GM12878 (cell line): ENCODE results near the gene NCR2. TPM values are rescaled to one million over a fixed set of nuclear protein-coding genes. Genes with fewer than 3 reads are reported as not detected.

Experiments used
- ATAC-seq: fragments of 200-7000 bp; cut with Tn5 transposase; 3 replicates; pipeline ENCODE4 v1.9.1; 2020; ENCODE audit warnings: mild to moderate bottlenecking, moderate library complexity
- BruUV-seq: library from RNA; stranded (reverse); fragments of 400-500 nt; replicated peaks from 2 replicates; lab custom pipeline; 2021; lab: Mats Ljungman, UMichigan
- CTCF ChIA-PET: fragments of 300-600 bp; sonication (Branson Sonifier 250); formaldehyde crosslinking; extraction: SDS; loops from one replicate; lab custom pipeline; 2021; ENCODE audit warnings: inconsistent platforms; lab: Yijun Ruan, JAX
- POLR2A ChIA-PET: fragments of 350-600 bp; formaldehyde crosslinking; extraction: SDS; loops from one replicate; lab custom pipeline; 2021; ENCODE audit warnings: inconsistent platforms; lab: Charles Lee
- RAD21 ChIA-PET: fragments of 300-600 bp; sonication (Branson Sonifier 250); formaldehyde crosslinking; loops from one replicate; lab custom pipeline; 2023; ENCODE audit warnings: antibody characterized with exemption; ENCODE audit not compliant: unreplicated experiment; lab: Charles Lee
- SMC1A ChIA-PET: fragments of 300-600 bp; sonication (Branson Sonifier 250); formaldehyde crosslinking; loops from one replicate; lab custom pipeline; 2023; ENCODE audit not compliant: unreplicated experiment, uncharacterized antibody; lab: Charles Lee
- DNase-seq: peaks from one replicate; pipeline ENCODE4 v3.0.0-alpha.2; 2011; ENCODE audit warnings: low read depth, low spot score
- FAIRE-seq: peaks from 3 replicates; lab custom pipeline; 2011; peaks lifted over from hg19 to GRCh38; lab: Jason Lieb, UNC
- H2AFZ ChIP-seq: 2 replicates; pipeline ENCODE4 v1.6.0; 2011; ENCODE audit warnings: low read depth, low read length, control low read depth; ENCODE audit not compliant: control insufficient read depth
- H3K27ac ChIP-seq: 2 replicates; pipeline ENCODE4 v1.5.1; 2011; ENCODE audit warnings: control low read depth; ENCODE audit not compliant: control insufficient read depth, insufficient read depth
- H3K27me3 ChIP-seq, 2 experiments: replicated peaks in 1 of 2; 2 replicates each; pipeline versions ENCODE4 v1.6.0 to v1.6.1; 2011; ENCODE audit warnings: low read length in 1 of 2; ENCODE audit not compliant: control insufficient read depth in 2 of 2, insufficient read depth in 2 of 2
- H3K36me3 ChIP-seq, 2 experiments: 2 replicates each; pipeline ENCODE4 v1.5.1; 2011; ENCODE audit warnings: low read length in 1 of 2; ENCODE audit not compliant: control insufficient read depth in 2 of 2, insufficient read depth in 2 of 2
- H3K4me1 ChIP-seq: 2 replicates; pipeline ENCODE4 v1.6.1; 2011; ENCODE audit warnings: mild to moderate bottlenecking, low read length, moderate library complexity, mixed read lengths; ENCODE audit not compliant: control insufficient read depth, insufficient read depth
- H3K4me2 ChIP-seq: 2 replicates; pipeline ENCODE4 v1.6.0; 2011; ENCODE audit warnings: control low read depth; ENCODE audit not compliant: control insufficient read depth, insufficient read depth
- H3K4me3 ChIP-seq: fragments of 200-600 bp; sonication (generic); 2 replicates; pipeline ENCODE4 v1.5.1; 2016
- H3K79me2 ChIP-seq: 2 replicates; pipeline ENCODE4 v1.6.0; 2011; ENCODE audit warnings: low read length; ENCODE audit not compliant: control insufficient read depth, insufficient read depth
- H3K9ac ChIP-seq: 2 replicates; pipeline ENCODE4 v1.8.0; 2011; ENCODE audit warnings: low read length, control low read depth, mixed read lengths; ENCODE audit not compliant: control insufficient read depth, insufficient read depth
- H3K9me3 ChIP-seq: replicated peaks from 3 replicates; pipeline ENCODE4 v1.5.1; 2011; ENCODE audit warnings: mild to moderate bottlenecking, low read length; ENCODE audit not compliant: control insufficient read depth, insufficient read depth
- H4K20me1 ChIP-seq: 2 replicates; pipeline ENCODE4 v1.6.0; 2011; ENCODE audit not compliant: control insufficient read depth, insufficient read depth
- ATF3 ChIP-seq: IDR thresholded peaks from 2 replicates; pipeline ENCODE4 v1.6.1; 2011; ENCODE audit warnings: low read depth, mild to moderate bottlenecking, low read length, moderate library complexity, borderline replicate concordance; ENCODE audit errors: extremely low read depth
- WGBS: methylation state at CpG from one replicate; pipeline ENCODE4 v1.1.6; 2016; ENCODE audit warnings: low lambda C conversion rate; ENCODE audit not compliant: insufficient replicate concordance, insufficient coverage; ENCODE audit errors: missing lambda C conversion rate; 5-methylcytosine and 5-hydroxymethylcytosine counted together
- in situ Hi-C: fragments of 300-500 bp; cut with MboI; formaldehyde crosslinking; loops from 9 replicates; pipeline ENCODE4 v1.14.3; 2018; ENCODE audit warnings: mixed read lengths
- intact Hi-C: fragments of 100-400 bp; cut with micrococcal nuclease; formaldehyde crosslinking; loops from one replicate; pipeline ENCODE4 v1.14.2; 2022; ENCODE audit not compliant: unreplicated experiment
- polyA plus RNA-seq, 11 experiments: library from polyadenylated mRNA; depleted of rRNA in 4 of 11; unstranded in 6 of 11; stranded (reverse) in 5 of 11; fragments of >200 nt; fragmentation: Nextera tagmentation in 4 of 11; fragmentation: Illumina TruSeq in 1 of 11; extraction: Ambion mirVana in 4 of 11; extraction: Trizol in 1 of 11; gene quantifications; 1 replicate in 1 of 11; 2 replicates in 10 of 11; pipeline versions ENCODE4 v1.2.1 to v1.2.3, GENCODE V29; 2011 to 2016; ENCODE audit warnings: inconsistent platforms in 2 of 11, missing spikeins in 2 of 11, low read depth in 1 of 11
- total RNA-seq, 4 experiments: library from RNA; depleted of rRNA in 3 of 4; stranded (reverse); fragments of >200 nt in 3 of 4; fragmentation: Illumina TruSeq in 1 of 4; extraction: Trizol in 1 of 4; gene quantifications; 2 replicates each; pipeline versions ENCODE4 v1.2.1 to v1.2.3, GENCODE V29; 2013 to 2021
- TF ChIP-seq, protein P1 (sequence below): fragments of 450-650 bp; IDR thresholded peaks from 2 replicates; pipeline ENCODE4 v1.6.1; 2016; ENCODE audit warnings: mild to moderate bottlenecking, moderate library complexity, borderline replicate concordance

NCR2 gene
- total and polyA plus RNA-seq, 10 of the 15 experiments (the other 5 are each of a cell fraction or from before 2014, with no cell fraction given), result 0.21 to 0.53 TPM; not detected in 8

- in situ Hi-C loops, result no loop called here
- CTCF ChIA-PET, result interaction anchor here (1.5 kb wide), 2 partner anchors 11 to 20 kb away, joined by 3 read pairs; no protein-coding TSS in a partner anchor
- no peak overlapping the region for H3K9ac ChIP-seq
- no peak for TF ChIP-seq ATF3
- TF ChIP-seq, protein P1, sequence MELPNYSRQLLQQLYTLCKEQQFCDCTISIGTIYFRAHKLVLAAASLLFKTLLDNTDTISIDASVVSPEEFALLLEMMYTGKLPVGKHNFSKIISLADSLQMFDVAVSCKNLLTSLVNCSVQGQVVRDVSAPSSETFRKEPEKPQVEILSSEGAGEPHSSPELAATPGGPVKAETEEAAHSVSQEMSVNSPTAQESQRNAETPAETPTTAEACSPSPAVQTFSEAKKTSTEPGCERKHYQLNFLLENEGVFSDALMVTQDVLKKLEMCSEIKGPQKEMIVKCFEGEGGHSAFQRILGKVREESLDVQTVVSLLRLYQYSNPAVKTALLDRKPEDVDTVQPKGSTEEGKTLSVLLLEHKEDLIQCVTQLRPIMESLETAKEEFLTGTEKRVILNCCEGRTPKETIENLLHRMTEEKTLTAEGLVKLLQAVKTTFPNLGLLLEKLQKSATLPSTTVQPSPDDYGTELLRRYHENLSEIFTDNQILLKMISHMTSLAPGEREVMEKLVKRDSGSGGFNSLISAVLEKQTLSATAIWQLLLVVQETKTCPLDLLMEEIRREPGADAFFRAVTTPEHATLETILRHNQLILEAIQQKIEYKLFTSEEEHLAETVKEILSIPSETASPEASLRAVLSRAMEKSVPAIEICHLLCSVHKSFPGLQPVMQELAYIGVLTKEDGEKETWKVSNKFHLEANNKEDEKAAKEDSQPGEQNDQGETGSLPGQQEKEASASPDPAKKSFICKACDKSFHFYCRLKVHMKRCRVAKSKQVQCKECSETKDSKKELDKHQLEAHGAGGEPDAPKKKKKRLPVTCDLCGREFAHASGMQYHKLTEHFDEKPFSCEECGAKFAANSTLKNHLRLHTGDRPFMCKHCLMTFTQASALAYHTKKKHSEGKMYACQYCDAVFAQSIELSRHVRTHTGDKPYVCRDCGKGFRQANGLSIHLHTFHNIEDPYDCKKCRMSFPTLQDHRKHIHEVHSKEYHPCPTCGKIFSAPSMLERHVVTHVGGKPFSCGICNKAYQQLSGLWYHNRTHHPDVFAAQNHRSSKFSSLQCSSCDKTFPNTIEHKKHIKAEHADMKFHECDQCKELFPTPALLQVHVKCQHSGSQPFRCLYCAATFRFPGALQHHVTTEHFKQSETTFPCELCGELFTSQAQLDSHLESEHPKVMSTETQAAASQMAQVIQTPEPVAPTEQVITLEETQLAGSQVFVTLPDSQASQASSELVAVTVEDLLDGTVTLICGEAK, result peak; percentile 67
- no peak overlapping the region for H3K4me2 ChIP-seq
- H2AFZ ChIP-seq, result no peak overlapping the region
- intact Hi-C loops, result no loop called here
- no TSS peak for BruUV-seq
- RAD21 ChIA-PET, result no interaction called here
- POLR2A ChIA-PET, result no interaction called here
- DNase-seq, result no peak
- SMC1A ChIA-PET, result no interaction called here
- H3K4me3 ChIP-seq, result no peak overlapping the region
- no peaks in the 10 kb centered on the region for H3K36me3 ChIP-seq
- H3K27me3 ChIP-seq, result no peaks in the 10 kb centered on the region; a peak in 2 of 4 replicates
- ATAC-seq, result no peak
- no peaks in the 10 kb centered on the region for H3K79me2 ChIP-seq
- WGBS, result 72% methylated on average over 9 of the region's 9 CpGs
- no peaks in the 10 kb centered on the region for H4K20me1 ChIP-seq
- no peak for FAIRE-seq
- H3K27ac ChIP-seq, result no peak overlapping the region
- no peaks in the 10 kb centered on the region for H3K4me1 ChIP-seq
- H3K9me3 ChIP-seq, result no peaks in the 10 kb centered on the region
Observed at GRCh38 chr6:41326092-41326491, 9.3 kb upstream of the NCR2 start.
